ENCODE data around the gene ZNF346. TPM values are rescaled to one million over a fixed set of nuclear protein-coding genes. Genes with fewer than 3 reads are reported as not detected.

The ZNF346 gene
- total and polyA plus RNA-seq, 4 donors: 6.6 to 31.5 (median 9.6) TPM

DNA sequence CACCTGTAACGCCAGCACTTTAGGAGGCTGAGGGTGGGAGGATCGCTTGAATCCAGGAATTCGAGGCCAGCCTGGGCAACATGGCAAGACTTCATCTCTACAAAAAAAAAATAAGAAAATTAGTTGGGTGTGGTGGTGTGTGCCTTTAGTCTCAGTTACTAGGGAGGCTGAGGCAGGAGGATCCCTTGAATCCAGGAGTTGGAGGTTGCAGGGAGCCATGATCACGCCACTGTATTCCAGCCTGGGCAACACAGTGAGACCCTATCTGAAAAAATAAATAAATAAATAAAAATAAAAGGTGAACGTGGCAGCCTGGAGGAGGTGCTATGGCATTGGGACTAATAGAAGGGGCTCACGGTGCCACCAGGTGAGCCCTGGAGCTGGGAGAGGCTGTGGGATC lies 71.3 kb downstream of the ZNF346 start:
- no peak for DNase-seq
- ATAC-seq (ENCODE audit: insufficient read depth, low FRiP score): no peak
- H3K9ac ChIP-seq (ENCODE audit: insufficient read depth in 1 of 2, low read length in 2 of 2): no peak overlapping the region
- no peak overlapping the region for H3K4me3 ChIP-seq
- peaks cover 0 to 72% (median 25%) of the 10 kb centered on the region in 4 donors for H3K36me3 ChIP-seq (ENCODE audit: control insufficient read depth in 4 of 4, insufficient read depth in 4 of 4, low read length in 4 of 4)
- WGBS, 2 donors: 94 to 96% methylated on average over 6 of the region's 6 CpGs
- TF ChIP-seq, protein P1, sequence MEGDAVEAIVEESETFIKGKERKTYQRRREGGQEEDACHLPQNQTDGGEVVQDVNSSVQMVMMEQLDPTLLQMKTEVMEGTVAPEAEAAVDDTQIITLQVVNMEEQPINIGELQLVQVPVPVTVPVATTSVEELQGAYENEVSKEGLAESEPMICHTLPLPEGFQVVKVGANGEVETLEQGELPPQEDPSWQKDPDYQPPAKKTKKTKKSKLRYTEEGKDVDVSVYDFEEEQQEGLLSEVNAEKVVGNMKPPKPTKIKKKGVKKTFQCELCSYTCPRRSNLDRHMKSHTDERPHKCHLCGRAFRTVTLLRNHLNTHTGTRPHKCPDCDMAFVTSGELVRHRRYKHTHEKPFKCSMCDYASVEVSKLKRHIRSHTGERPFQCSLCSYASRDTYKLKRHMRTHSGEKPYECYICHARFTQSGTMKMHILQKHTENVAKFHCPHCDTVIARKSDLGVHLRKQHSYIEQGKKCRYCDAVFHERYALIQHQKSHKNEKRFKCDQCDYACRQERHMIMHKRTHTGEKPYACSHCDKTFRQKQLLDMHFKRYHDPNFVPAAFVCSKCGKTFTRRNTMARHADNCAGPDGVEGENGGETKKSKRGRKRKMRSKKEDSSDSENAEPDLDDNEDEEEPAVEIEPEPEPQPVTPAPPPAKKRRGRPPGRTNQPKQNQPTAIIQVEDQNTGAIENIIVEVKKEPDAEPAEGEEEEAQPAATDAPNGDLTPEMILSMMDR (IDR thresholded peaks at IDR 0.05; ENCODE audit: control extremely low read depth, extremely low read depth): no peak
- H3K4me1 ChIP-seq (ENCODE audit: control insufficient read depth in 5 of 5, insufficient read depth in 5 of 5, low read length in 5 of 5): peaks cover 0 to 83% (median 47%) of the 10 kb centered on the region in 5 donors
- no peak overlapping the region for H3K27ac ChIP-seq (ENCODE audit: low read depth in 1 of 2, low read length in 1 of 2)
- H3K27me3 ChIP-seq (ENCODE audit: control insufficient read depth in 3 of 3, insufficient read depth in 3 of 3, low read length in 2 of 3): no peaks in the 10 kb centered on the region
- H3K9me3 ChIP-seq (ENCODE audit: control insufficient read depth in 4 of 4, insufficient read depth in 3 of 4, low read length in 3 of 4): peaks cover 0 to 2% (median 0%) of the 10 kb centered on the region in 4 donors

DNA sequence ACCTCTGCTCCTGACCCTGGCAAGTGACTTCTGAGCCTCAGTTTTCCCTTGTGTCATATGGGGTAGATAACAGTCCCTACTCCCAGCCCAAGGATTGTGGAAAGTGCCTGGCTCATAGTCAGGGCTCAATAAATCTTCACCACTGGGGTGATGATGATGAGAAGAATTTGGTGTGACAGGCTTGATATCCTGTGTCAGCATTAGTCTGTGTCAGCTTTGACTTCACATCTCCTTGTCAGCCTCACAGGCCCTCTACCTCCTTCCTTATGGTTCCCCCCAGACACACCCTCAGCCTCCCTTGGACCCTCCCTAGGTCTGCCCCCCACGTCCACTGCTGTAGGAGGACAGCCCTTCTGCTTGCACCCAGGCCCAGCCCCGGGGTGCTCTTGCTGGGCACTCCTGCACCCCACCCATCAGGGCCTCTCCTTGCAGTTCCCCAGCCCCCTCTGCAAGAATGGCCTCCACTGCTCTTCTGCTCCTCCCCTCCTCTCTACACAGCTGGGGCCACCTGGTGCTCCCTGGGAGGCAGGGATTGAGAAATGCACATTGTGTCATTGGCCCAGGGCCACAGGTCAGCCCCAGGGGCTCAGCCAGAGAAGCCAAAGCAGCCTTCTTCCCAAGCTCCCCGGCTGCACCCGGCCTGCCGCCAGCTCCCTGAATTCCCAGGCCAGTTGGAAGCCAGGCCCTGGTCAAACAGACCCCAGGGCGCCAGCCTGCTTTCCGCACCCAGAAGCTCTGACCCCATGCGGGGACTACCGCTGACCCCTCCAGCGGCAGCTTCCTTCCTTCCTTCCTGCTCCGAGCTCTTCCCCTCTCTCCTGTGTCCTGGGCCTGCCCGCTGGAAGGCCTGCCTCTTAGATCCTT lies 72.0 kb downstream of the ZNF346 start:
- Histone ChIP-seq H3K27me3 (ENCODE audit: control insufficient read depth in 3 of 3, insufficient read depth in 3 of 3, low read length in 2 of 3) (no peaks in the 10 kb centered on the region), H3K4me1 (ENCODE audit: control insufficient read depth in 5 of 5, insufficient read depth in 5 of 5, low read length in 5 of 5) (peaks cover 0 to 83% (median 51%) of the 10 kb centered on the region in 5 donors), H3K4me3 (no peak overlapping the region), H3K36me3 (ENCODE audit: control insufficient read depth in 4 of 4, insufficient read depth in 4 of 4, low read length in 4 of 4) (peaks cover 0 to 72% (median 25%) of the 10 kb centered on the region in 4 donors), H3K9ac (ENCODE audit: insufficient read depth in 1 of 2, low read length in 2 of 2) (no peak overlapping the region), H3K27ac (ENCODE audit: low read depth in 1 of 2, low read length in 1 of 2) (peak overlapping the region in 1 of 2 donors; percentile 12), H3K9me3 (ENCODE audit: control insufficient read depth in 4 of 4, insufficient read depth in 3 of 4, low read length in 3 of 4) (peaks cover 0 to 2% (median 0%) of the 10 kb centered on the region in 4 donors)
- TF ChIP-seq, protein P1 (IDR thresholded peaks at IDR 0.05; ENCODE audit: control extremely low read depth, extremely low read depth): no peak
- ATAC-seq (ENCODE audit: insufficient read depth, low FRiP score) (peak; percentile 48), DNase-seq (peak; percentile 98 to 99 (median 99))
- 47 to 54% methylated on average over 12 of the region's 12 CpGs for WGBS, 2 donors

DNA sequence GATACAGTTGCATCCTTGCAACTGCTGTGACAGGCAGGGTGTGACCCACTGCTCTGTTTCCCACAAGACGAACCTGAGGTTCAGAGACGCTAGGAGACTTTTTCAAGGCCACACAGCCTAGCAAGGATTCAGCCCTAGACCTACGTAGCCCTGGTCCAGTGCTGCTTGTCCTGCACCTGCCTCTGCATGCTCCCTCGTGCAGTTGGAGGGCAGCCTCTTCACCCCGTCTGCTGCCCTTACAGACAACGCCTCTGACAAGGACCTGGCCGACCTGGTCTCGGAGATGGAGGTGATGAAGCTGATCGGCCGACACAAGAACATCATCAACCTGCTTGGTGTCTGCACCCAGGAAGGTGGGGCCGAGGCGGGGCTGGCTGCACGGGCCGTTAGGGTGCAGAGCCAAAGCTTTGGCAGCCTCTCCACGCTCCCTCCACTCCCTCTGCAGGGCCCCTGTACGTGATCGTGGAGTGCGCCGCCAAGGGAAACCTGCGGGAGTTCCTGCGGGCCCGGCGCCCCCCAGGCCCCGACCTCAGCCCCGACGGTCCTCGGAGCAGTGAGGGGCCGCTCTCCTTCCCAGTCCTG lies 72.7 kb downstream of the ZNF346 start:
- peaks cover 0 to 78% (median 47%) of the 10 kb centered on the region in 5 donors for H3K4me1 ChIP-seq (ENCODE audit: control insufficient read depth in 5 of 5, insufficient read depth in 5 of 5, low read length in 5 of 5)
- H3K9me3 ChIP-seq (ENCODE audit: control insufficient read depth in 4 of 4, insufficient read depth in 3 of 4, low read length in 3 of 4): peaks cover 0 to 2% (median 0%) of the 10 kb centered on the region in 4 donors
- no peaks in the 10 kb centered on the region for H3K27me3 ChIP-seq (ENCODE audit: control insufficient read depth in 3 of 3, insufficient read depth in 3 of 3, low read length in 2 of 3)
- DNase-seq (no peak), ATAC-seq (ENCODE audit: insufficient read depth, low FRiP score) (no peak)
- peak overlapping the region in 1 of 2 donors; percentile 12 for H3K27ac ChIP-seq (ENCODE audit: low read depth in 1 of 2, low read length in 1 of 2)
- H3K9ac ChIP-seq (ENCODE audit: insufficient read depth in 1 of 2, low read length in 2 of 2): no peak overlapping the region
- WGBS, 2 donors: 77 to 85% methylated on average over 28 of the region's 28 CpGs
- no peak overlapping the region for H3K4me3 ChIP-seq
- TF ChIP-seq, protein P1 (IDR thresholded peaks at IDR 0.05; ENCODE audit: control extremely low read depth, extremely low read depth): no peak
- peaks cover 0 to 67% (median 22%) of the 10 kb centered on the region in 4 donors for H3K36me3 ChIP-seq (ENCODE audit: control insufficient read depth in 4 of 4, insufficient read depth in 4 of 4, low read length in 4 of 4)

Measured in lung (tissue), 12 donors.